Left renal pelvis (tissue), 4 donors: ENCODE data around the gene PTPN5. TPM values are rescaled to one million over a fixed set of nuclear protein-coding genes. Genes with fewer than 3 reads are reported as not detected.
"Not testable (repeated sequence)": the region's sequence is repeated elsewhere in the genome, so short reads cannot be mapped to it uniquely, and the experiment has no call there.

Source experiments
- DNase-seq, 4 donors: peaks; one replicate each; pipeline ENCODE4 v3.0.0-alpha.2; 2013; ENCODE audit warnings: low read depth in 4 of 4, low spot score in 3 of 4
- polyA plus RNA-seq, 4 donors: library from polyadenylated mRNA; unstranded; fragments of 120-200 nt; gene quantifications; one replicate each; pipeline ENCODE4 v1.2.1, GENCODE V29; 2013; ENCODE audit not compliant: insufficient read length in 4 of 4

Gene PTPN5
- polyA plus RNA-seq, 4 donors: 0.63 to 1.1 (median 0.82) TPM

DNA sequence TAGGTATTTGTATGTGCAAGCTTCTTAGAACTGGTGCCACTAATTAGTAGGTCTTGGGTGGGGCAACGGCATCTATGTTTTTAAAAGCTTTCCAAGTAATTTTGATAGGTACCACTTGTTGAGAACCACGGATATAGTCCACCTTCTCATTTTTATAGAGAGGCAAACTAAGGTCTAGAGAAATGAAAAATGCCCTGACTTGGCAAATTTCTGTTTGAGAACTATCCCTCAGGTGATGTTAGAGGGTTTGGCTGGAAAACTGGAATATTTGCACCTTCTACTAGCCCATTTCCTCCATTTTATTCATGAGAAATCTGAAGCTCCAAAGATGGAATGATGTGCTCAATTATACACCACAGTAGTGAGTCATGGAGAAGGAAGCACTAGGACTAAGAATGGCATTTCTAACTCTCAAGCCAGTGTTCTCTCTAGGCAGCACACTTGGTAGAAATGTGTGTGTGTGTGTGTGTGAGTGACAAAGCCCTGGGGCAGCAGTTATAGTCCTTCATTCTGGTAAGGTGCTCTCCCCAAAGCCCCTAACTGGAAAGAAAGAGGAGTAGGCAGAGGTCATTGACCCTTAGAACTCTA is 94.9 kb downstream of the PTPN5 start:
- no peak for DNase-seq

DNA sequence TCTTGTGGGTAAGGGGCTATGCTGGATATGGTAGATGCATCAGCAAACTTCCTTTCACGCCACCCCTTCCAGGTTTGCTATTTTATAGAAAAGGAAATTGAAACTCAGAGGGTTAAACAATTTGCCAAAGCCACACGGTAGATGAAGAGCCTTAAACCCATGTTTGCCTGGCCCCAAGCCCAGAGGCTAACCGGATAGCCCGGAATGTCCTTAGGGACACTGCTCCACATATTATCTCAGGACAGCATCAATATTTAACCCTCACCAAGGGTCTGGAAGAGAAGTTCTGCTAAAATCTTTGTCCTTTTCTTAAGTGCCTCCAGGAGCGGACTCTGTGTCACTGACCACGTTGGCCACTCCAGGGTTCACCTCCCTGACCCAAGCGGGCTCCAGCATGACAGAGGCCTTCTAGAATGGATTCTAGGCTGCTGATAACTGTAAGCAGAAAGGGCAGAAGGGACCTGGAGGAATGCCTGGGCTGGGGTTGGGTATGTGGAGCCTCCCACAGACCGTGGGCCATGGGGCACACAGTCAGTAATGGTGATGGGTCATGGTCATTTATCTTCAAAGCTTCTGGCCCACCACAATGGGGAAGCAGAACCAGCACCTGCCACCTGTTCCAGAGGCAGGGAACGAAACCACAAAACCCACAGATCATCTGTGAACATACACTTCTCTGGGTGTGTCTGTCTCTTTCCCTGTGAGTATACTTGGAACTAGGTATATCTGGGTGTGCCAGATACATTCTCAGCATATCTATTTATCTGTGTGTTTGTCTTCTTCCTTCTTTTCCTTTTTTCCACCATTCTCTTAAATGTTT is 98.4 kb downstream of the PTPN5 start:
- DNase-seq: no peak

DNA sequence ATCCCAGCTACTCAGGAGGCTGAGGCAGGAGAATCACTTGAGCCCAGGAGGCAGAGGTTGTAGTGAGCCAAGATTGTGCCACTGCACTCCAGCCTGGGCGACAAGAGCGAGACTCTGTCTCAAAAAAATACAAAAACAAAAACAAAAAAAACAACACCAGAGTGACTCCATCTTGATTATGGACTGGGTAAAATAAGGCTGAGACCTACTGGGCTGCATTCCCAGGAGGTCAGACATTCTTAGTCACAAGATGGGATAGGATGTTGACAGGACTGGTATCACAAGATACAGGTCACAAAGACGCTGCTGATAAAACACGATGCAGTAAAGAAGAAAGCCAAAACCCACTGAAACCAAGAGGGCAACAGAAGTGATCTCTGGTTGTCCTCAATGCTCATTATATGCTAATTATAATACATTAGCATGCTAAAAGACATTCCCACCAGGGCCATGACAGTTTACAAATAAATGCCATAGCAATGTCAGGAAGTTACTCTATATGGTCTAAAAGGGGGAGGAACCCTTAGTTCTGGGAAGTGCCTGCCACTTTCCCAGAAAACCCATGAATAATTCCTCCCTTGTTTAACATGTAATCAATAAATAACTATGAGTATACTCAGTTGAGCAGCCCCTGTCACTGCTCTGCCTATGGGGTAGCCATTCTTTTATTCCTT is 100.0 kb downstream of the PTPN5 start:
- not testable (repeated sequence) for DNase-seq

DNA sequence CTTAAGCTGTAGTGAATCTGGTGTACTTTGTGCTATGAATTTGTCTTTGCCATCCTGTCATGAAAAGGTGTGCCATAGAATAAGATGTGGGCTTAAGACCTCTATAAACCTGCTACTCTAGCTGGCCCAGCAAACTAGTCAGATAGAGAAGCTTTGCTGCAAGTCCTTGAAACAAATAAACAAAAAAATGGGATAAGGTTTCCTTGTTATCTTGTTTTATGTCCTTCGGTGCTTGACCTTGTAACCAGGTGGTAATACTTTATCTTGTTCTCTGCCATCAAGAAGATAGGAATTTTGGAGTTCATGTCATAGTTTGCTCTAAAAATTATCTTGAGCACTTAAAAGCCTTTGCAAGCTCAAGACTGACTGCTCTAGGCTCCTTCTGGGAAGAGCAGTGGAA is 107.3 kb downstream of the PTPN5 start:
- no peak for DNase-seq

DNA sequence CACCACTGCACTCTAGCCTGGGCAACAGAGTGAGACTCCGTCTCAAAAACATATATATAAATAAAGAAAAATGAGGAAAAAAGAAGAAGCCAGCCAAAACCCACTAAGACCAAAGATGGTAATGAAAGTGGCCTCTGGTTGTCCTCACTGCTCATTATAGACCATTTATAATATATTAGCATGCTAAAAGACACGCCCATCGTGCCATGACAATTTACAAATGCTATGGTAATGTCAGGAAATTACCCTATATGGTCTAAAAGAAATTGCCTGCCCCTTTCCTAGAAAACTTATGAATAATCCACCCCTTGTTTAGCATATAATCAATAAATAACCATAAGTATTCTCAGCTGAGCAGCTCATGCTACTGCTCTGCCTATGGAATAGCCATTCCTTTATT is 109.1 kb downstream of the PTPN5 start:
- no peak for DNase-seq

DNA sequence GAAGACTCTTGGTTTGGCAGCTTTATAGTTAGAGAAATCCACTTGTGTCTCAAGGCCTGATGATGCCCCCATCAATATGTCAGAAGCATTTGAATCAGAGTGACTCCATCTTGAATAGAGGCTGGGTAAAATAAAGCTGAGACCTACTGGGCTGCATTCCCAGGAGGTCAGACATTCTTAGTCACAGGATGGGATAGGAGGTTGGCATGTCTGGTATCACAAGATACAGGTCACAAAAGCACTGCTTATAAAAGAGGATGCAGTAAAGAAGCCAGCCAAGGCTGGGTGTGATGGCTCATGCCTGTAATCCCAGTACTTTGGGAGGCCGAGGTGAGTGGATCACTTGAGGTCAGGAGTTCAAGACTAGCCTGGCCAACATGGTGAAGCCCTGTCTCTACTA is 109.6 kb downstream of the PTPN5 start:
- DNase-seq: not testable (repeated sequence)

Other genes starting within 250 kb of the PTPN5 start
- gene UEVLD, start 203.1 kb downstream of the PTPN5 start, polyA plus RNA-seq: 10 to 100 TPM; 18.0 to 23.1 (median 20.8) TPM
- 10 to 100 TPM in 1 of 4 donors, 1 to 10 TPM in 3; 4.5 to 16.8 (median 7.3) TPM for gene MISFA, start 192.0 kb downstream of the PTPN5 start, polyA plus RNA-seq
- gene SPTY2D1, start 157.5 kb downstream of the PTPN5 start, polyA plus RNA-seq: 10 to 100 TPM; 25.7 to 29.2 (median 26.5) TPM
- gene TMEM86A, start 93.0 kb downstream of the PTPN5 start, polyA plus RNA-seq: 1 to 10 TPM; 5.8 to 8.3 (median 7.2) TPM
- 1 to 10 TPM in 3 of 4 donors, under 1 TPM in 1; 0.87 to 2.6 (median 1.6) TPM for gene IGSF22, start 65.6 kb downstream of the PTPN5 start, polyA plus RNA-seq
- not detected for gene MRGPRX1, start 147.6 kb upstream of the PTPN5 start, polyA plus RNA-seq